GM19324 (cell line): Measurements from ENCODE around the gene TP53RK.

Experiments
- ATAC-seq: cut with Tn5 transposase; IDR thresholded peaks from one replicate; pipeline ENCODE4 v1.9.1; 2021; ENCODE audit warnings: mild to moderate bottlenecking, moderate library complexity; ENCODE audit not compliant: unreplicated experiment, low FRiP score

The TP53RK gene

GRCh38 chr20:46689082-46689753, at the start of gene TP53RK:
Gene TP53RK (minus strand): TSS chr20:46689444. CDS start chr20:46689414, 30 bp downstream.
- ATAC-seq = peak; percentile 90

GRCh38 chr20:46735436-46735835, 46.2 kb upstream of the TP53RK start:
- no peak for ATAC-seq

- ATAC-seq = no peak
Observed at GRCh38 chr20:46731770-46732169, 42.5 kb upstream of the TP53RK start.

GRCh38 chr20:46725186-46726165, 36.2 kb upstream of the TP53RK start:
- no peak for ATAC-seq

GRCh38 chr20:46724343-46724959, 35.2 kb upstream of the TP53RK start:
- no peak for ATAC-seq

- no peak for ATAC-seq
Observed at GRCh38 chr20:46723039-46723438, 33.8 kb upstream of the TP53RK start.

- ATAC-seq = no peak
Observed at GRCh38 chr20:46722450-46722849, 33.2 kb upstream of the TP53RK start.

GRCh38 chr20:46721476-46721875, 32.2 kb upstream of the TP53RK start:
- ATAC-seq = no peak

GRCh38 chr20:46720776-46721425, 31.7 kb upstream of the TP53RK start:
- ATAC-seq = no peak

- ATAC-seq = no peak
Observed at GRCh38 chr20:46720019-46720418, 30.8 kb upstream of the TP53RK start.

- no peak for ATAC-seq
Observed at GRCh38 chr20:46717818-46718541, 28.7 kb upstream of the TP53RK start.

GRCh38 chr20:46715292-46715756, 26.1 kb upstream of the TP53RK start:
- no peak for ATAC-seq

- no peak for ATAC-seq
Observed at GRCh38 chr20:46713957-46714834, 25.0 kb upstream of the TP53RK start.

- ATAC-seq = no peak
Observed at GRCh38 chr20:46712056-46712636, 22.9 kb upstream of the TP53RK start.

- ATAC-seq = no peak
Observed at GRCh38 chr20:46710153-46710913, 21.1 kb upstream of the TP53RK start.

- ATAC-seq = no peak
Observed at GRCh38 chr20:46709459-46710152, 20.4 kb upstream of the TP53RK start, which contains the start of gene SLC2A10. Gene SLC2A10 (plus strand): TSS chr20:46709649. CDS start chr20:46709737, 88 bp downstream.

GRCh38 chr20:46709055-46709458, 19.8 kb upstream of the TP53RK start:
- ATAC-seq = no peak
